HCT116 (cell line): ENCODE data around the gene PRSS16.

Experiments used
- CBX3 ChIP-seq: IDR thresholded peaks from 2 replicates; pipeline ENCODE4 v1.6.1; 2012; ENCODE audit warnings: low read depth
- CEBPB ChIP-seq: IDR thresholded peaks from 2 replicates; pipeline ENCODE4 v1.6.1; 2012; ENCODE audit warnings: low read depth
- EZH2 ChIP-seq: fragments of 200-600 bp; sonication (generic); IDR thresholded peaks from 2 replicates; pipeline ENCODE4 v1.6.1; 2017; ENCODE audit warnings: antibody characterized with exemption, mixed run types
- POLR2A ChIP-seq: IDR thresholded peaks from 2 replicates; pipeline ENCODE4 v1.7.0; 2011; ENCODE audit warnings: borderline replicate concordance; ENCODE audit not compliant: insufficient read depth, insufficient read length; ENCODE audit errors: extremely low read depth
- POLR2AphosphoS5 ChIP-seq: IDR thresholded peaks from 2 replicates; pipeline ENCODE4 v1.6.1; 2011; ENCODE audit warnings: mild to moderate bottlenecking, low read depth, low read length, moderate library complexity
- RAD21 ChIP-seq: IDR thresholded peaks from 2 replicates; pipeline ENCODE4 v1.6.1; 2012; ENCODE audit warnings: low read depth, mild to moderate bottlenecking
- SIN3A ChIP-seq: IDR thresholded peaks from 2 replicates; pipeline ENCODE4 v1.6.1; 2012; ENCODE audit warnings: low read depth
- SP1 ChIP-seq: IDR thresholded peaks from 2 replicates; pipeline ENCODE4 v1.6.1; 2012; ENCODE audit warnings: low read depth
- YY1 ChIP-seq: IDR thresholded peaks from 2 replicates; pipeline ENCODE4 v1.6.1; 2011; ENCODE audit warnings: low read length, low read depth, moderate library complexity, mild to moderate bottlenecking; ENCODE audit not compliant: insufficient replicate concordance; ENCODE audit errors: extremely low read depth
- ZNF274 ChIP-seq: fragments of 200-500 bp; sonication (Bioruptor generic); IDR thresholded peaks from 2 replicates; pipeline ENCODE4 v1.6.1; 2014; ENCODE audit warnings: mild to moderate bottlenecking, low read depth, low read length, inconsistent platforms
- TF ChIP-seq, protein P1 (sequence below): IDR thresholded peaks from 2 replicates; pipeline ENCODE4 v1.6.1; 2012
- TF ChIP-seq, protein P2 (sequence below), 3 experiments: fragments of 200-600 bp in 1 of 3; sonication (generic) in 1 of 3; IDR thresholded peaks in 2 of 3; conservative IDR thresholded peaks in 1 of 3; 2 replicates each; pipeline ENCODE4 v1.5.1; 2012 to 2017; ENCODE audit warnings: low read depth in 2 of 3, low read length in 2 of 3, antibody characterized with exemption in 1 of 3, borderline replicate concordance in 1 of 3, control low read depth in 1 of 3, mild to moderate bottlenecking in 1 of 3, mixed read lengths in 1 of 3, mixed run types in 1 of 3, moderate library complexity in 1 of 3; ENCODE audit not compliant: insufficient read depth in 1 of 3
- TF ChIP-seq, protein P3 (sequence below): IDR thresholded peaks from 2 replicates; pipeline ENCODE4 v1.6.1; 2012; ENCODE audit warnings: low read depth
- TF ChIP-seq, protein P4 (sequence below): IDR thresholded peaks from 2 replicates; pipeline ENCODE4 v1.6.1; 2012

DNA sequence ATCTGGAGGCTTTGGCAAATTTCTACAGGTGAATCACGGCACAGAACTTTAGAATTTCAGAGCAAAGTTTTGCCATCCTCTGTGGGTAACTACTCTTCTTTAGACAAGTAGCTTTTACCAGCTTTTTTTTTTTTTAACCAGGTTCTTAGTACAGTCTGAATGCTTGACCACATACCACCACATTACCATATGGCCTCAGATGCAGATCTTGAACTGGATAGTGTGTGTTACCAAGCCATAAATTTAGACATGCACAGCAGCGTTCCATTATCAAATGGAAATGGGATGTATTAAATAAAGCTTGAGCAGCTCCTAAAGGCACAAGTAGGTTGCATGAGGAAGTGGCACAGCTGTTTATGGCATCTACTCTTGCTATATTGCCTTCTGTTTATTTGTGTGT is 38.3 kb upstream of the PRSS16 start:
- TF ChIP-seq ZNF274 (no peak), POLR2AphosphoS5 (no peak), CBX3 (no peak), POLR2A (no peak), SP1 (no peak), EZH2 (no peak), CEBPB (no peak), SIN3A (no peak), YY1 (no peak), RAD21 (no peak)
- TF ChIP-seq, protein P1, sequence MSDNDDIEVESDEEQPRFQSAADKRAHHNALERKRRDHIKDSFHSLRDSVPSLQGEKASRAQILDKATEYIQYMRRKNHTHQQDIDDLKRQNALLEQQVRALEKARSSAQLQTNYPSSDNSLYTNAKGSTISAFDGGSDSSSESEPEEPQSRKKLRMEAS = no peak
- TF ChIP-seq, protein P2, sequence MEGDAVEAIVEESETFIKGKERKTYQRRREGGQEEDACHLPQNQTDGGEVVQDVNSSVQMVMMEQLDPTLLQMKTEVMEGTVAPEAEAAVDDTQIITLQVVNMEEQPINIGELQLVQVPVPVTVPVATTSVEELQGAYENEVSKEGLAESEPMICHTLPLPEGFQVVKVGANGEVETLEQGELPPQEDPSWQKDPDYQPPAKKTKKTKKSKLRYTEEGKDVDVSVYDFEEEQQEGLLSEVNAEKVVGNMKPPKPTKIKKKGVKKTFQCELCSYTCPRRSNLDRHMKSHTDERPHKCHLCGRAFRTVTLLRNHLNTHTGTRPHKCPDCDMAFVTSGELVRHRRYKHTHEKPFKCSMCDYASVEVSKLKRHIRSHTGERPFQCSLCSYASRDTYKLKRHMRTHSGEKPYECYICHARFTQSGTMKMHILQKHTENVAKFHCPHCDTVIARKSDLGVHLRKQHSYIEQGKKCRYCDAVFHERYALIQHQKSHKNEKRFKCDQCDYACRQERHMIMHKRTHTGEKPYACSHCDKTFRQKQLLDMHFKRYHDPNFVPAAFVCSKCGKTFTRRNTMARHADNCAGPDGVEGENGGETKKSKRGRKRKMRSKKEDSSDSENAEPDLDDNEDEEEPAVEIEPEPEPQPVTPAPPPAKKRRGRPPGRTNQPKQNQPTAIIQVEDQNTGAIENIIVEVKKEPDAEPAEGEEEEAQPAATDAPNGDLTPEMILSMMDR (IDR thresholded peaks at IDR 0.05 in 2 of 3, conservative IDR thresholded peaks at IDR 0.05 in 1 of 3; ENCODE audit: borderline replicate concordance in 1 of 3, insufficient read depth in 1 of 3, low read depth in 2 of 3, low read length in 2 of 3) = no peak
- TF ChIP-seq, protein P3, sequence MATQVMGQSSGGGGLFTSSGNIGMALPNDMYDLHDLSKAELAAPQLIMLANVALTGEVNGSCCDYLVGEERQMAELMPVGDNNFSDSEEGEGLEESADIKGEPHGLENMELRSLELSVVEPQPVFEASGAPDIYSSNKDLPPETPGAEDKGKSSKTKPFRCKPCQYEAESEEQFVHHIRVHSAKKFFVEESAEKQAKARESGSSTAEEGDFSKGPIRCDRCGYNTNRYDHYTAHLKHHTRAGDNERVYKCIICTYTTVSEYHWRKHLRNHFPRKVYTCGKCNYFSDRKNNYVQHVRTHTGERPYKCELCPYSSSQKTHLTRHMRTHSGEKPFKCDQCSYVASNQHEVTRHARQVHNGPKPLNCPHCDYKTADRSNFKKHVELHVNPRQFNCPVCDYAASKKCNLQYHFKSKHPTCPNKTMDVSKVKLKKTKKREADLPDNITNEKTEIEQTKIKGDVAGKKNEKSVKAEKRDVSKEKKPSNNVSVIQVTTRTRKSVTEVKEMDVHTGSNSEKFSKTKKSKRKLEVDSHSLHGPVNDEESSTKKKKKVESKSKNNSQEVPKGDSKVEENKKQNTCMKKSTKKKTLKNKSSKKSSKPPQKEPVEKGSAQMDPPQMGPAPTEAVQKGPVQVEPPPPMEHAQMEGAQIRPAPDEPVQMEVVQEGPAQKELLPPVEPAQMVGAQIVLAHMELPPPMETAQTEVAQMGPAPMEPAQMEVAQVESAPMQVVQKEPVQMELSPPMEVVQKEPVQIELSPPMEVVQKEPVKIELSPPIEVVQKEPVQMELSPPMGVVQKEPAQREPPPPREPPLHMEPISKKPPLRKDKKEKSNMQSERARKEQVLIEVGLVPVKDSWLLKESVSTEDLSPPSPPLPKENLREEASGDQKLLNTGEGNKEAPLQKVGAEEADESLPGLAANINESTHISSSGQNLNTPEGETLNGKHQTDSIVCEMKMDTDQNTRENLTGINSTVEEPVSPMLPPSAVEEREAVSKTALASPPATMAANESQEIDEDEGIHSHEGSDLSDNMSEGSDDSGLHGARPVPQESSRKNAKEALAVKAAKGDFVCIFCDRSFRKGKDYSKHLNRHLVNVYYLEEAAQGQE = no peak
- TF ChIP-seq, protein P4, sequence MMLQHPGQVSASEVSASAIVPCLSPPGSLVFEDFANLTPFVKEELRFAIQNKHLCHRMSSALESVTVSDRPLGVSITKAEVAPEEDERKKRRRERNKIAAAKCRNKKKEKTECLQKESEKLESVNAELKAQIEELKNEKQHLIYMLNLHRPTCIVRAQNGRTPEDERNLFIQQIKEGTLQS = no peak
